PC-3 (cell line): ENCODE data around the gene IGFBP3.

Experiments
- CTCF ChIP-seq: fragments of 300-600 bp; sonication (generic); conservative IDR thresholded peaks from 2 replicates; pipeline ENCODE4 v1.5.1; 2017; ENCODE audit warnings: antibody characterized with exemption, low read depth, mild to moderate bottlenecking, low read length
- EZH2 ChIP-seq: fragments of 300-600 bp; sonication (generic); IDR thresholded peaks from one replicate; pipeline ENCODE4 v1.6.1; 2017; ENCODE audit warnings: antibody characterized with exemption, mild to moderate bottlenecking, low read length; ENCODE audit not compliant: unreplicated experiment
- EZH2phosphoT487 ChIP-seq: fragments of 300-600 bp; sonication (generic); IDR thresholded peaks from 2 replicates; pipeline ENCODE4 v1.6.1; 2018; ENCODE audit warnings: mild to moderate bottlenecking, antibody characterized with exemption, low read length, borderline replicate concordance

- TF ChIP-seq EZH2 (no peak), CTCF (no peak), EZH2phosphoT487 (no peak)
Measured at GRCh38 chr7:45886931-45887667, 34.0 kb downstream of the IGFBP3 start.
